Measurements from ENCODE around the gene LYRM4.
A peak's percentile ranks its signal among the peaks of the same experiment; 100 is the strongest.

Gene LYRM4

GRCh38 chr6:5109436-5109835 lies 151.3 kb downstream of the LYRM4 start:
- in situ Hi-C loops (cut with HindIII; ENCODE audit: low pct_unique_long_range_greater_than_20kb, low sequenced_read_pairs): no loop called here
- no peak for DNase-seq (ENCODE audit: low read depth in 1 of 2, low spot score in 1 of 2)

GRCh38 chr6:5108536-5109150 lies 152.1 kb downstream of the LYRM4 start:
- in situ Hi-C loops (cut with HindIII; ENCODE audit: low pct_unique_long_range_greater_than_20kb, low sequenced_read_pairs): no loop called here

More at GRCh38 chr6:5109436-5109835, 151.3 kb downstream of the LYRM4 start:
- no peak for TF ChIP-seq JUND (IDR thresholded peaks at IDR 0.05; ENCODE audit: low read depth)

GRCh38 chr6:5108068-5108467 lies 152.7 kb downstream of the LYRM4 start:
- in situ Hi-C loops (cut with HindIII; ENCODE audit: low pct_unique_long_range_greater_than_20kb, low sequenced_read_pairs): no loop called here
- no peak for DNase-seq (ENCODE audit: low read depth in 1 of 2, low spot score in 1 of 2)

More at GRCh38 chr6:5108536-5109150, 152.1 kb downstream of the LYRM4 start:
- no peak for DNase-seq (ENCODE audit: low read depth in 1 of 2, low spot score in 1 of 2)
- no peak for TF ChIP-seq JUND (IDR thresholded peaks at IDR 0.05; ENCODE audit: low read depth)

GRCh38 chr6:5107341-5107740 lies 153.4 kb downstream of the LYRM4 start:
- in situ Hi-C loops (cut with HindIII; ENCODE audit: low pct_unique_long_range_greater_than_20kb, low sequenced_read_pairs): no loop called here
- no peak for DNase-seq (ENCODE audit: low read depth in 1 of 2, low spot score in 1 of 2)
- no peak for TF ChIP-seq JUND (IDR thresholded peaks at IDR 0.05; ENCODE audit: low read depth)

More at GRCh38 chr6:5108068-5108467, 152.7 kb downstream of the LYRM4 start:
- TF ChIP-seq JUND (IDR thresholded peaks at IDR 0.05; ENCODE audit: low read depth): no peak

- TF ChIP-seq JUND (IDR thresholded peaks at IDR 0.05; ENCODE audit: low read depth): no peak
- in situ Hi-C loops (cut with HindIII; ENCODE audit: low pct_unique_long_range_greater_than_20kb, low sequenced_read_pairs): no loop called here
Measured at GRCh38 chr6:5105146-5105545, 155.6 kb downstream of the LYRM4 start.

GRCh38 chr6:5104667-5105066 lies 156.1 kb downstream of the LYRM4 start:
- in situ Hi-C loops (cut with HindIII; ENCODE audit: low pct_unique_long_range_greater_than_20kb, low sequenced_read_pairs): no loop called here
- TF ChIP-seq JUND (IDR thresholded peaks at IDR 0.05; ENCODE audit: low read depth): no peak

More at GRCh38 chr6:5105146-5105545, 155.6 kb downstream of the LYRM4 start:
- DNase-seq (ENCODE audit: low read depth in 1 of 2, low spot score in 1 of 2): no peak

GRCh38 chr6:5103250-5103649 lies 157.5 kb downstream of the LYRM4 start:
- no peak for DNase-seq (ENCODE audit: low read depth in 1 of 2, low spot score in 1 of 2)
- no peak for TF ChIP-seq JUND (IDR thresholded peaks at IDR 0.05; ENCODE audit: low read depth)
- in situ Hi-C loops (cut with HindIII; ENCODE audit: low pct_unique_long_range_greater_than_20kb, low sequenced_read_pairs): no loop called here

More at GRCh38 chr6:5104667-5105066, 156.1 kb downstream of the LYRM4 start:
- no peak for DNase-seq (ENCODE audit: low read depth in 1 of 2, low spot score in 1 of 2)

- TF ChIP-seq JUND (IDR thresholded peaks at IDR 0.05; ENCODE audit: low read depth): no peak
- in situ Hi-C loops (cut with HindIII; ENCODE audit: low pct_unique_long_range_greater_than_20kb, low sequenced_read_pairs): no loop called here
- no peak for DNase-seq (ENCODE audit: low read depth in 1 of 2, low spot score in 1 of 2)
Measured at GRCh38 chr6:5102267-5102970, 158.3 kb downstream of the LYRM4 start.

GRCh38 chr6:5100806-5101205 lies 159.9 kb downstream of the LYRM4 start:
- TF ChIP-seq JUND (IDR thresholded peaks at IDR 0.05; ENCODE audit: low read depth): no peak
- in situ Hi-C loops (cut with HindIII; ENCODE audit: low pct_unique_long_range_greater_than_20kb, low sequenced_read_pairs): no loop called here
- no peak for DNase-seq (ENCODE audit: low read depth in 1 of 2, low spot score in 1 of 2)

- in situ Hi-C loops (cut with HindIII; ENCODE audit: low pct_unique_long_range_greater_than_20kb, low sequenced_read_pairs): no loop called here
- DNase-seq (ENCODE audit: low read depth in 1 of 2, low spot score in 1 of 2): peak in 1 of 2 experiments; percentile 28
- TF ChIP-seq JUND (IDR thresholded peaks at IDR 0.05; ENCODE audit: low read depth): no peak
Measured at GRCh38 chr6:5099537-5099936, 161.2 kb downstream of the LYRM4 start.

- in situ Hi-C loops (cut with HindIII; ENCODE audit: low pct_unique_long_range_greater_than_20kb, low sequenced_read_pairs): no loop called here
- no peak for TF ChIP-seq JUND (IDR thresholded peaks at IDR 0.05; ENCODE audit: low read depth)
- no peak for DNase-seq (ENCODE audit: low read depth in 1 of 2, low spot score in 1 of 2)
Measured at GRCh38 chr6:5098501-5099270, 162.1 kb downstream of the LYRM4 start.

GRCh38 chr6:5096482-5096881 lies 164.3 kb downstream of the LYRM4 start:
- DNase-seq (ENCODE audit: low read depth in 1 of 2, low spot score in 1 of 2): no peak
- TF ChIP-seq JUND (IDR thresholded peaks at IDR 0.05; ENCODE audit: low read depth): no peak
- in situ Hi-C loops (cut with HindIII; ENCODE audit: low pct_unique_long_range_greater_than_20kb, low sequenced_read_pairs): no loop called here

- TF ChIP-seq JUND (IDR thresholded peaks at IDR 0.05; ENCODE audit: low read depth): no peak
- DNase-seq (ENCODE audit: low read depth in 1 of 2, low spot score in 1 of 2): peak in 1 of 2 experiments; percentile 44
- in situ Hi-C loops (cut with HindIII; ENCODE audit: low pct_unique_long_range_greater_than_20kb, low sequenced_read_pairs): no loop called here
Measured at GRCh38 chr6:5095236-5095635, 165.5 kb downstream of the LYRM4 start.
